Osteoblast (primary cell): ENCODE results near the gene AFDN. TPM values are rescaled to one million over a fixed set of nuclear protein-coding genes. Genes with fewer than 3 reads are reported as not detected.

Source experiments
- DNase-seq: peaks from one replicate; pipeline ENCODE4 v3.0.0; 2011; ENCODE audit warnings: low spot score, mixed read lengths; ENCODE audit not compliant: insufficient read length; ENCODE audit errors: missing footprints
- H2AFZ ChIP-seq: 2 replicates; pipeline ENCODE4 v1.6.0; 2011; ENCODE audit warnings: mild to moderate bottlenecking, low read length
- H3K27ac ChIP-seq: 2 replicates; pipeline ENCODE4 v1.5.1; 2011; ENCODE audit warnings: mild to moderate bottlenecking, low read depth, low read length, moderate library complexity
- H3K27me3 ChIP-seq: 2 replicates; pipeline ENCODE4 v1.6.0; 2012; ENCODE audit warnings: mild to moderate bottlenecking, control low read depth, inconsistent platforms, low read length, moderate library complexity; ENCODE audit not compliant: insufficient read depth
- H3K36me3 ChIP-seq: 2 replicates; pipeline ENCODE4 v1.5.1; 2011; ENCODE audit warnings: mild to moderate bottlenecking, low read length, control low read depth, moderate library complexity; ENCODE audit not compliant: insufficient read depth
- H3K4me1 ChIP-seq: 2 replicates; pipeline ENCODE4 v1.5.1; 2011; ENCODE audit warnings: mild to moderate bottlenecking, low read length, control low read depth, moderate library complexity; ENCODE audit not compliant: insufficient read depth
- H3K4me2 ChIP-seq: 2 replicates; pipeline ENCODE4 v1.6.0; 2011; ENCODE audit warnings: mild to moderate bottlenecking, low read length; ENCODE audit not compliant: insufficient read depth
- H3K4me3 ChIP-seq: fragments of 200-600 bp; sonication (generic); 3 replicates; pipeline ENCODE4 v1.5.1; 2012; ENCODE audit warnings: mild to moderate bottlenecking, low read length, inconsistent platforms; ENCODE audit not compliant: insufficient read depth
- H3K79me2 ChIP-seq: 2 replicates; pipeline ENCODE4 v1.6.0; 2012; ENCODE audit warnings: mild to moderate bottlenecking, low read length, control low read depth, inconsistent platforms; ENCODE audit not compliant: insufficient read depth
- H3K9me3 ChIP-seq: 2 replicates; pipeline ENCODE4 v1.5.1; 2011; ENCODE audit warnings: low read depth, low read length, control low read depth
- H4K20me1 ChIP-seq: 2 replicates; pipeline ENCODE4 v1.6.0; 2012; ENCODE audit warnings: mild to moderate bottlenecking, low read length, control low read depth; ENCODE audit not compliant: insufficient read depth
- total RNA-seq: library from RNA; depleted of rRNA; stranded (reverse); fragments of >200 nt; gene quantifications from 2 replicates; pipeline ENCODE4 v1.2.3, GENCODE V29; 2012
- TF ChIP-seq, protein P1 (sequence below): IDR thresholded peaks from 2 replicates; pipeline ENCODE4 v1.5.1; 2011; ENCODE audit warnings: mild to moderate bottlenecking, low read depth, low read length, moderate library complexity; ENCODE audit errors: extremely low read depth

The AFDN gene
- total RNA-seq, 1 donor = 52.5 TPM

DNA sequence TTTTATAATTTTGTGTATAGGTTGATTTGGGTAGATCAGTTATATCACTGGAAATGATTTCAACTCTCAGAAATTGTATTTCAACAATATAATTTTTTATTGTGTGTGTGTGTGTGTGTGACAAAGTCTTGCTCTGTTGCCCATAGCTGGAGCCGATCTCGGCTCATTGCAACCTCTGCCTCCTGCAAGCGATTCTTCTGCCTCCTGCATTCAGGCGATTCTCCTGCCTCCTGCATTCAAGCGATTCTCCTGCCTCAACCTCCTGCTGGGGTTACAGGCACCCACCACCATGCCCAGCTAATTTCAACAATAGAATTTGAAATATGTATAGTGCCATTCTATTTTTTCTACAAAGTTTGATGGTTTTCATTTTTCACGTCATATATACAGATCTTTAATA lies 24.1 kb downstream of the AFDN start:
- H4K20me1 ChIP-seq = peaks cover 8% of the 10 kb centered on the region
- H3K36me3 ChIP-seq = no peaks in the 10 kb centered on the region
- TF ChIP-seq, protein P1, sequence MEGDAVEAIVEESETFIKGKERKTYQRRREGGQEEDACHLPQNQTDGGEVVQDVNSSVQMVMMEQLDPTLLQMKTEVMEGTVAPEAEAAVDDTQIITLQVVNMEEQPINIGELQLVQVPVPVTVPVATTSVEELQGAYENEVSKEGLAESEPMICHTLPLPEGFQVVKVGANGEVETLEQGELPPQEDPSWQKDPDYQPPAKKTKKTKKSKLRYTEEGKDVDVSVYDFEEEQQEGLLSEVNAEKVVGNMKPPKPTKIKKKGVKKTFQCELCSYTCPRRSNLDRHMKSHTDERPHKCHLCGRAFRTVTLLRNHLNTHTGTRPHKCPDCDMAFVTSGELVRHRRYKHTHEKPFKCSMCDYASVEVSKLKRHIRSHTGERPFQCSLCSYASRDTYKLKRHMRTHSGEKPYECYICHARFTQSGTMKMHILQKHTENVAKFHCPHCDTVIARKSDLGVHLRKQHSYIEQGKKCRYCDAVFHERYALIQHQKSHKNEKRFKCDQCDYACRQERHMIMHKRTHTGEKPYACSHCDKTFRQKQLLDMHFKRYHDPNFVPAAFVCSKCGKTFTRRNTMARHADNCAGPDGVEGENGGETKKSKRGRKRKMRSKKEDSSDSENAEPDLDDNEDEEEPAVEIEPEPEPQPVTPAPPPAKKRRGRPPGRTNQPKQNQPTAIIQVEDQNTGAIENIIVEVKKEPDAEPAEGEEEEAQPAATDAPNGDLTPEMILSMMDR = no peak
- no peak overlapping the region for H2AFZ ChIP-seq
- H3K27ac ChIP-seq = no peak overlapping the region
- peaks cover 59% of the 10 kb centered on the region for H3K79me2 ChIP-seq
- H3K4me1 ChIP-seq = peaks cover 17% of the 10 kb centered on the region
- no peak overlapping the region for H3K4me3 ChIP-seq
- H3K4me2 ChIP-seq = no peak overlapping the region
- H3K9me3 ChIP-seq = no peaks in the 10 kb centered on the region
- H3K27me3 ChIP-seq = no peaks in the 10 kb centered on the region
- DNase-seq = no peak

DNA sequence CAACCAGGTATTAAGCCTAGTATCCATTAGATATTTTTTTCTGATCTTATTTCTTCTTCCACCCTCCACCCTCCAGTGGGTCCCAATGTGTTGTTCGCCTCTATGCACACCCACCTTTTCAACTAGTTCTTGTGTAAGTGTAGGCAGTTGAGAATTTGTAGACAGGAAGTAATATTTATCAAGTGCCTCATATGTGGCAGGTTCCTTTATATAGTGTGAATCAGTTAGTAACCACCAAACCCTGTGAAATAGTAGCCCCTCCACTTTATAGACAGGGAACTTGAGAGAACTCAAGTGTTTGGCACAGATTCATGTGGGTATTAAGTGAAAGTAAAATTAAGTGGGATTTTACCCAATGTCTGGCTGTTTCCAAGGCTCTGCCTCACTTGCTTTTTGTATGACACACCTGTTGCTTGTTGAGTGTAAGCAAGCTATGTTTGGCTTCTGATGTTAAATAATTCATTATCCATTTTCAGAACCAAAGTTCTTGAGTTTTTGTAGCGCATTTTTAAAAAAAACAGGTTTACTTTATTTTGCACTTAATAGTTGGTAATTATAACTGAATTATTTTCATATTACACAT lies 24.8 kb downstream of the AFDN start:
- no peaks in the 10 kb centered on the region for H3K27me3 ChIP-seq
- peaks cover 8% of the 10 kb centered on the region for H4K20me1 ChIP-seq
- H3K4me2 ChIP-seq = no peak overlapping the region
- H3K79me2 ChIP-seq = peaks cover 62% of the 10 kb centered on the region
- no peak overlapping the region for H2AFZ ChIP-seq
- H3K27ac ChIP-seq = no peak overlapping the region
- TF ChIP-seq, protein P1 = no peak
- no peak overlapping the region for H3K4me3 ChIP-seq
- H3K36me3 ChIP-seq = no peaks in the 10 kb centered on the region
- DNase-seq = no peak
- no peaks in the 10 kb centered on the region for H3K9me3 ChIP-seq
- H3K4me1 ChIP-seq = peaks cover 22% of the 10 kb centered on the region

DNA sequence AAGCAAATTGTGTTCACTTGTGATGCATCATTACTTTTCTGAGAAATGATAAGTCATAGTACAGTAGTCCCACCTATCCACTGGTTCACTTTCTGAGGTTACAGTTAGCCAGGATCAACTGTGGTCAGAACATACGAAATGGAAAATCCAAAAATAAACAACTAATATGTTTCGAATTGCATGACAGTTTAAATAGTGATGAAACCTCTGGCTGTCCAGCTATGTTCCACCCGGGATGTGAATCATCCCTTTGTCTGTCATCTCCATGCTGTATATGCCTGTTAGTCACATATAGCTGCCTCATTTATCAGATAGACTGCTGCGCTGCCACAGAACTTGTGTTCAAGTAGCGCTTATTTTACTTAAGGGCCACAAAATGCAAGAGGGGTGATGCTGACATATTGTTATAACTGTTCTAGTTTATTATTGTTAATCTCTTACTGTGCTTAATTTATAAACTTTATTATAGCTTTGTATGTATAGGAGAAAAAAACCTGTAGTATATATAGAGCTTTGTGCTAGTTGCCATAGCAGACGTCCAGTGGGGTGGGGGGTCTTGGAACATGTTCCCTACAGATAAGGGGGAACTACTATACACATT lies 29.2 kb downstream of the AFDN start:
- TF ChIP-seq, protein P1 = no peak
- H3K4me2 ChIP-seq = peak overlapping the region; percentile 66
- no peaks in the 10 kb centered on the region for H4K20me1 ChIP-seq
- no peaks in the 10 kb centered on the region for H3K27me3 ChIP-seq
- H3K9me3 ChIP-seq = no peaks in the 10 kb centered on the region
- H3K4me1 ChIP-seq = peaks cover 38% of the 10 kb centered on the region
- no peaks in the 10 kb centered on the region for H3K36me3 ChIP-seq
- peak; percentile 85 for DNase-seq
- H3K4me3 ChIP-seq = no peak overlapping the region
- H3K27ac ChIP-seq = peak overlapping the region; percentile 97
- H2AFZ ChIP-seq = no peak overlapping the region
- peaks cover 61% of the 10 kb centered on the region for H3K79me2 ChIP-seq

DNA sequence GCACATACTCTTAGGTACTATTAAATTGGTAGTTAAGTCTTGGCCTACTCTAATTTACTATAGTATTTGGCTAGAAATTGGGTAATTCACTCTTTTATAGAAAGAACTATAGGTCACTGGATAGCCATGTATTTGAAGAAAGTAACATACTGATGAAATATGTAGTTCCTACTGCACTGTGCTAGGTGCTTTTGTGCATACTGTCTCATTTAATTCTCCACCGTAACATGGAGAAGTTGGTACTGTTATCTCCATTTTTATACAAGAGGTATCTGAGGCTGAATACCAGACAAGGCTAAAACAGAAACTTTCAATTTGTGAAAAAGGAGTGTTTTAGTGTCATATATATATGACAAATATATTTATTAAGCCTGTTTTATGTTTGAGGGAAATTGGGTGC lies 29.8 kb downstream of the AFDN start:
- Histone ChIP-seq H3K79me2 (peaks cover 63% of the 10 kb centered on the region), H2AFZ (no peak overlapping the region), H3K9me3 (no peaks in the 10 kb centered on the region), H3K36me3 (no peaks in the 10 kb centered on the region), H3K4me3 (no peak overlapping the region), H3K27me3 (no peaks in the 10 kb centered on the region), H3K4me1 (peaks cover 38% of the 10 kb centered on the region), H3K4me2 (peak overlapping the region; percentile 66), H4K20me1 (no peaks in the 10 kb centered on the region), H3K27ac (peak overlapping the region; percentile 97)
- TF ChIP-seq, protein P1 = no peak
- no peak for DNase-seq
